GM12874 (cell line): Measurements from ENCODE around the gene SESTD1.

ENCODE experiments used
- CTCF ChIP-seq: IDR thresholded peaks from 2 replicates; pipeline ENCODE4 v1.5.1; 2011; ENCODE audit warnings: low read depth, mild to moderate bottlenecking, control low read depth, low read length, moderate library complexity; ENCODE audit not compliant: insufficient read depth

Gene SESTD1

GRCh38 chr2:179082697-179083096, 181.9 kb downstream of the SESTD1 start:
- TF ChIP-seq CTCF, result no peak

GRCh38 chr2:179081954-179082353, 182.7 kb downstream of the SESTD1 start:
- TF ChIP-seq CTCF, result no peak

- TF ChIP-seq CTCF, result no peak
Measured at GRCh38 chr2:179072527-179072926, 192.1 kb downstream of the SESTD1 start.

GRCh38 chr2:179071810-179072355, 192.7 kb downstream of the SESTD1 start:
- TF ChIP-seq CTCF, result no peak

- no peak for TF ChIP-seq CTCF
Measured at GRCh38 chr2:179070895-179071294, 193.7 kb downstream of the SESTD1 start.

- no peak for TF ChIP-seq CTCF
Measured at GRCh38 chr2:179069685-179070084, 194.9 kb downstream of the SESTD1 start.

GRCh38 chr2:179068991-179069643, 195.5 kb downstream of the SESTD1 start:
- TF ChIP-seq CTCF, result no peak
